ENCODE measurements around the gene GPC6.

GPC6 gene

DNA sequence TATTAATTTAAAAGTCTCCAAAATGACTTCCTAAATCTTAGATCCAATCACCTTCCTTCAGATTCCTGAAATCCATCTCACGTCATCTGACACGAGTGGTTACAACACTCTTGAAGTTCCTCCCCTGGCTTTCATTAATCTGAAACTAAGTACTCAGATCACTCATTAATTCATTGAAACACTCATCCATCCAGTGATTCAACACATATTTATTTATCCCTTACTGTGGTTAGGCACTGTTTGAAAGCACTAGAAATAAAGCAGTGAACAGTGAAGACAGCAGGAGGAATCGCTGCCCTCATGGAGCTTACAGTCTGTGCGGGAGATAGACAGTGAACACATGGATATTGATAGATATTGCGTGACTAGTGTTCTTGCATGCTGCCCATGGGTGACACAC is 780.5 kb downstream of the GPC6 start:
- DNase-seq = no peak

DNA sequence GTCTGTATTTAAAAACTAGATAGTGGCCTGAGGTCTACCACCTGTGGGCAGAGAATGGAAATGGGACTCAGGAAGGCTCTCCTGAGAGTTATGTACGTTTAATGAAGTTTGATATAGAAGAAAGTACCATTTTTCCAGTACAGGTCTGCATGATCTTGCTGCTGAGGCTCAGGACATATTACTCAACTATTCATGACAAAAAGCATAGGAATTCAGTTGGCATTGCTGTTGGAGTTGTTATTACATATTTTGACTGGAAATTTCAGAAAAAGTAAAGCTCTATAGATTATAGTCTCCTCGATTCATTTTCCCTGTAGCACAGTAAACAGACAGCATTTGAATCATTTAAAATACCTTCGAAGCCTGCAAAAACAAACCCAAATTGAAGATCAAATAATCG is 783.1 kb downstream of the GPC6 start:
- no peak for DNase-seq

DNA sequence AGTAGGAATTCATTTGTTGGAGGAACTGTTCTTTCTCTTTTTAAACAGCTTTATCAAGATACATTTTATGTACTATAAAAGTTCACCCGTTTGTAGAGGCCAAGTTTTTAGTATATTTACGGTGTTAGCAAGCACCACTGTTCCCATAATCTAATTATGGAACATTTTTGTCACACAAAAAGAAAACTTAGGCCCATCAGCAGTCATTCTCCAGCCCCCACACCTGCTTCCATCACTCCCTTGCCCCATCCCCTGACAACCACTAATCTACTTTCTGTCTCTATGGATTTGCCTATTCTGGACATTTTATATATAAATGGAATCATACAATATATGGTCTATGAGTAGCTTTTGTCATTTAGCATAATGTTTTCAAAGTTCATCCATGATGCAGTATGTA is 787.9 kb downstream of the GPC6 start:
- DNase-seq = no peak

DNA sequence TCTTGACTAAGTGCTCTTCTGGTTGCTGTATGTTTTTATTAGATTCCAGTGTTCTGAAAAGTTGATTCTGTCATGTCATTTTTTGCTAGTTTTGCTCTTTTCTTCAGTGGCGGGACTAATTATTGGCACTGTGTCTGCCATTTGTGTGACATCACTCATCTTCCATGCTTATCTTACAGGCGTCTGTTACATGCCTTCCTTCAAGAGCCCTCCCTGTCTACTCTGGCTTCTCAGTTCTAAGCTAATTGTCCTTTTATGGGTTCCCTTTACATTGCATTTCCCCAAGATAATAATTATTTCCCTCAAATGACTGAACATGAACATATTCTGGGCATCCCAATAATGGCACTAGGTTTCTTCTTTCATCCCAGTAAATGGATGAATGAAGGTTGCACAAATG is 793.8 kb downstream of the GPC6 start:
- no peak for DNase-seq

DNA sequence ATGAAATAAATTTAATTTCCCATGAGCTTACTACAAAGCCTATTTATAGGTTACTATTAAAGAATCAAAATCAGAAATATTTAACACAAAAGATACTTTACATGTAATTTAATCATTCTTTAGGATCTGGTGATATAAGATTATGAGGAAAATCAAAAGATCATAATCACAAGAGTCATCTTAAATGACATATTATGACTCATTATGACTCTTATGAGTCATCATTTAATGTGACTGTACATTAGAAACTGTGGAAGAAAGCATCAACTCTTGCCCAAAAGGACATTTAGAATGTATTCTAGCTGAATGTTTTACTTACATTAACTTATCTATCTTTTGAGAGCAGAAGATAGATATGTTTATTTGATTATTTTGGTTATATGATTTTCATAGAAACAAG is 794.2 kb downstream of the GPC6 start:
- DNase-seq = no peak

DNA sequence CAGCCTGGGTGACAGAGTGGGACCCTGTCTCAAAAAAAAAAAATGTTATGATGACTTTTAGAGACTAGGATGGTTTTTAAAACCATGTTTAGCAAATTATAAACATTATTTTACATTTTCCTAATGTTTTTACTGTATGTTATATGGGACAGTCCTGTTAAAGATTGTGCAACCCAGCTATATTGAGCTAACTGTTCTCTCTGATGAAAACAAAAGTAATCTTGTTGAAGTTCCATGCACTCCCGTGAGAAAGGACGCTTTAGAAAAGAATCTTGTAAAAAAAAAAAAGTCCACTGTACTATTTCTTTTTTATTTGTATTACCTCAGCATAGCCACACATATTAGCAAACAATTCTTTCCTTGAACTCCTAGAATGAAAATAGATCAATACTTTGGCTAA is 801.6 kb downstream of the GPC6 start:
- no peak for DNase-seq

DNA sequence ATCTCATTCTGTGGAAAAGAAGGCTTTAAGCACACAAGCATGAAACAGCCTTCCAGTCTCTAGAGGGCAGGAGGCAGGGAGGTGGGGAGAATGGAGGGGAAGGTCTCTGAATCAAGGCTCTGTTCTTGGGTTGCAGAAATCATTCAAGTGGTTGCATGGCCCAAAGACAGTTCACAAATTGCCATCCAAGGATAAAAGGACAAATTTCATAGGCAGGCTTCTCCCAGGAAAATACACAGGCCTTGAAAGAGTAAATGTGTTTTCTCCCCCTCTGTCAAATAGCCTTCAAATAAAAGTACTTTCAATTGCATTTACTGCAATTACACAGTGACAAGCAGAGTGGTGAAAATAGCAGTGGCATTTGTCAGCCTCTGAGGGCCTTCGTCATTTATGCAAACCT is 802.0 kb downstream of the GPC6 start:
- DNase-seq = no peak

DNA sequence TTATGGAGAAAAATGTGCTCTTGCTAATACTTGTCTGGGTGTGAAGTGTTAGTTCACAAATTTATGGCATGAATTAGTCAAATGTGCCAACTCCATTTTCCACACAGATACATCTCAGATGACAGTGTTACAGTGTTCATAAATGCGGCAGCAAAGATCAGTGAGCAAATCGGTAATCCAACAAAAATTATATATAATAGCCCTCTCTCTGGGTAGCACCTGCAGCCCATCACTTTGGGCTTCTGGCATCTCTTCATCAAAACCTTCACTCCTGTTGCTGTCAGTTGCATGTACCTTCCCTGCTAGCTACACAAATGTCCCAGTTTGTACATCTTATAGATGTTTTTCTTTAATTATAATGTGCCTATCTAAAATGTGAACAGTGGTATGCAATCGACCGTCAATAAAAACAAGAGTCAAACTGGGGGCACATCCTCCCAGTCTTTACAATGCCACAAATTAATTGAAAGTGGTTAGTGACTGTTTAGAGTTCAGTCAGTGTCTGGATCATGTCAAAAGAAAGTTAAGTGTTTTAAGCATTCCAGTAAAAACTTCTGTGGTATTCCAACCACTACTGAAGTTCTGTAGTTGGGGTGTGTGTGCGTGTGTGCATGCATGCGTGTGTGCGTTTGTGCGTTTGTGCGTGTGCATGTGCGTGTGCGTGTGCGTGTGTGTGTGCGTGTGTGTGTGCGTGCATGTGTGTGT is 804.0 kb downstream of the GPC6 start:
- DNase-seq = no peak

DNA sequence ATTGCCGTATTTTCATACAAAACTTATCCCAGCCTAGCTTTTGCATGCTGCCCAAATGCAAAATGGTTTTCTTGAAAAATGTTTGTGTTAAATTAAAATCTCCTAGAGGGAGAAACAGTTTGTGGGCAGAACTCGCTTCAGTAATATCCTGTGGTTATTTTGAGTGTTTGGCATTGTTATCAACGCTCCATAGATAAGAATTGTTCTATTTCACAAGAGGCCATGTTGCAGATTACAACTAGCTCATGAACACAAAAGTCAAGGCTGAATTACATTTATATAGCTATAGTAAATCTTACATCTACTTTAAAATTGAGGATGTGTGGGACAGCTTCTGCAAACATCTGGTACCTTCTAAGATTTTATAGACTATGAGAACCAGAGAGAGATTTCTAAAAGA is 805.0 kb downstream of the GPC6 start:
- DNase-seq = no peak

DNA sequence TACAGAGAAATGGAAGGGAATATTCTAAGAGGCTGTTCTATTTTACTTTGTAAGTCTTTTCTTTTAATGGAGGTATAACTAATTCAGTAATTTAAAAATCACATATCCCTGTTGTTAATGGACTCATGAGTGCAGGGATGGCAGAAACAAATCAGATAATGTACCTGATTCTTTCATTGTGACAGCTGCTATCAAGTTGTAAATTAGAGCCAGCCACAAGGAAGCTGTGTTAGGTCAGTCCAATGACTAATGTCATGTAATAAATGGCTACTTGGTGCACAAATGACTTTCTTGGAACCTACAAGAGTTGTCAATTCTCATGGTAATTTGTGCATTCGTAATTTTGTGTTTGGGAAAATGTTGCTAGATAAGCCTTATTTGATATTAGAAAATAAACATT is 806.5 kb downstream of the GPC6 start:
- DNase-seq = no peak

DNA sequence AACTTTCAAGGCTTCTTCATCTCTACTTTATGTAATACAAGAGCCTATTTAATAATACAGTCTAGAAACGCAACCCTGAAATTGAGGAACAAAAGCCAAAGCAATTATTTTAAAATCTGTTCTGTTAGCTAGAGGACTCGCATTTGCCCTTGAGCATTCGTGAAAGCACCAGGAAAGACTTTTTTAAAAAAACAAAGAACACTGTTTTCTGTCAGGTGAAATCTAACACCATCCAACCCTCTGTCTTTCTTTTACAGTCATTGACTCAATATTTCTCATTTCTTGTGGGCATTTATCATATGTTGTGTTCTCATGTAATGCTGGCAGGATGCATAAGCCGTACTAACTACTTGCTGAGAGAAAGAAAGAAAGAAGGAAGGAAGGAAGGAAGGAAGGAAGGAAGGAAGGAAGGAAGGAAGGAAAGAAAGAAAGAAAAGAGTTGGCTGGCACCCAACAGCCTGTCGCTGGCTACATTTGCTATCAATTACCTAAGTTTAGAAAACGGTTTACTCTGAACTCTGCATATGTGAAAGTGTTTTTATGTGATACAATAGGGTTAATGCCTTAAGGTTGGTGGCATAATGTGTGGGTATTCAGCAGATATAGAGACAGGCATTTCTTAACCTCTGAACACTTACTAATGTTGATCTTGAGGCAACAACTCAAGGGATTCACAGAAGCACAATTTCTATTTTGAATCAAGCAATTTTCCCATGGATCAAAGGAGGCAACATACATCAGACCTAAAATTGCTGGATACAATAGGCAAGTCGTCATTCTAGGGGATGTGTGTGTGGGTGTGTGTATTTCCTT is 807.4 kb downstream of the GPC6 start:
- DNase-seq = no peak

DNA sequence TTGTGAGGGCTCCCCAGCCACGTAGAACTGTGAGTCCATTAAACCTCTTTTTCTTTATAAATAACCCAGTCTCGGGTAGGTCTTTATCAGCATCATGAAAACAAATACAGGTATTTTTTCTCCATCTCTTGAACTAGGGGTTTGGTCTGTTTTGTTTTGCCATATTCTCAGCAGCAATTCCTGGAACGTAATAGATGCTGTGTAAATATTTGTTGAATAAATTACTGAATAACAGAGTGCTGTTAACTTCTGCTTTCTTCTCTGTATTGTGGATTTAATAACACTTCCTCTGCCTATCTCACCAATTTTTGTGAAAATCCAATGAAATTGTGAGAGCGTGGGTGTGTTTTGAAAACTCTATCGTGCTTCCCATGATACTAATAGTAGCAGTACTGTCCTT is 823.4 kb downstream of the GPC6 start:
- DNase-seq = no peak

DNA sequence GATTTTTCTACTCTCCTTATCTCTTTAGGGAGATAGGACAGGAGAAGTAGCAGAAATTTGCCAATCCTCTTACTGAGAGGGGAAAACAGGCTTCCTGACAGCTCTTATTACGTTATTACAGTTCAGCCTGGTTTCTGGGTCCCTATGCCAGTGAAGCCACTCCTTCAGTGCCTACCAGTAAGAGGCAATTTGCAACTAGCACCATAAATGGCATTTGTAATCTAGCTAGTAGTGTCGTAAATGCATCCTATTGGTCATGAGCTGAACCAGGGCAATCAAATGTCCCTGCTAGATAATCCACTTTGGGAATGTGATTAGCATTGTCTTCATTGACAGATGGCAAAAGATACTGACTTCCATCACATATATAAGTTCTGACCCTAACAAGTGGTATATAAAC is 824.1 kb downstream of the GPC6 start:
- DNase-seq = no peak

DNA sequence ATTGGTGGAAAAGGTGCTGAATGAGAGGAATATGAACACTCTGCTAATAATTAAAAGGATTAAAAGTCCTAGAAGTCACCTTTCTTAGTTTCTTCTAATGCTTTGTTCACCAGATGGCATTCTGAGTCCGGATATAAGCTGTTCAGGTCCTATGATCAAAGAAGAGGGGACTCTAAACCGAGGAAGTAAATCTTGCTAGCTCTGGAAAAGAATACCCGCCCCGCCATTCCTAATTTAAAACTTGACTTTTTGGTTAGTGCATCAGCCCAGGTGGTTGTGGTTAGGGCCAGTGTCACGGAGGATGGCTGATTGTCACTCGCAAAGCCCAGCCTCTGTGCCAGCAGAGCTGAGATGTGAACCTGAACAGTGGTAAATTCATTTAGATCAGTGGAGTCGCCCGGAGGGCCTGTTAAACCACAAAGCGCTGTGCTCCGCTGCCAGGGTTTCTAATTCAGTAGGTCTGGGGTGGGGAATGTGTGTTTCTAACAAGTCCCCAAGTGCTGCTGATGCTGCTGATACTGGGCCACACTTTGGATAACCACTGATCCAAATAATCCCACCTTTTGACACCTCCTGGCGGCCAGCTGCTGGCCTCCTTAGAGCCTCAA is 827.5 kb downstream of the GPC6 start:
- DNase-seq = no peak

DNA sequence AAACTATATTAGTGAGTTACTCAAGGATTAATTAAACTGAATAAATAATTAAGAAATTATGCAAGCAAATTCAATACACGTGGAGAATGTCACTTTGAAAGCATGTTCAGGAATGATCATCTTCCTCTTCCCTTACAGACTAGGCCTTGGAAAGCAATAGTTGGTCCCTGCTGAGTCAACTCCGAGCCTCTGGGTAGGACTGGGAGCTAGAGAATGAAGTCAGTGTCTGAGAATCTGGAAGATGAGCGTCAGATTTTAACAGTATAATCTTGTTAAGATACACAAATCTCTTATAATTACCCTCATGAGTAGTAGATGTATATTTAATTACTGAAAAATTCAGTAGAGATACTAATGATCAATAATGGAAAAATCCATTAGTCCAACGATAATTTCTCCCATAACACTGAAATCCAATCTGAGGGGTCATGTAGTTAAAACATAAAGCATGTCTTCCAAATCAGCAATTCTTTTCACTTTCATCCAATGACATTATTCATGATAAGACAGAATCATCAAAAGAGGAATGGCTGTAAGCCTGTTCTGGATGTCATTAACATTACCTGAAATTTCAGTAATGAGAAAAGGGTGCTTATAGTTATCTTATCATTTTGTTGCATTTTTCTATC is 829.9 kb downstream of the GPC6 start:
- DNase-seq = no peak

DNA sequence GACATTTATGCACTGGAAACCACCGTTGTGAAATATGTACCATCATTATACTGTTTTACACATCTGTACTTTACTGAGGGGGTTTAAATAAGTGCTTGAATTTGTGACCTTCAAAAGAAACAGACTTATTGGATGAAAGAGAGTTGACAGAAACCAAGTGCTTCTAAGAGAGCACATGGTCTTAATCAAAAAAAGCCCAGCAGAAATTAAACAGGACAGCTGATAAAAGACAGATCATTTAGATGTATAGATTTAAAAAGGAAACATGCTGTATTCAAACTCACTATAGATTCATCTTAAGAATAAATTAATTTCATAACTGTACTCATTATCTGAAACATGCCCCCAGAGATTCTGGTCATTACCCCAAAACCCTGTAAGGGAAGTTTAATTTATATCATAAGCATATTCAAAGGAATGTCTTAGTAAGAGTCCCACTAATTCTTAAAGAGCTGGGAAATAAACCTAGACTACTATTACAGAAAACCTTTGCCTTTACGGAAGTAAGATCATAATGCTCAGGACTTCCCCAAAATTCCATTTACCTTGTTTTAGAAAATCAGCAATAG is 831.1 kb downstream of the GPC6 start:
- no peak for DNase-seq

DNA sequence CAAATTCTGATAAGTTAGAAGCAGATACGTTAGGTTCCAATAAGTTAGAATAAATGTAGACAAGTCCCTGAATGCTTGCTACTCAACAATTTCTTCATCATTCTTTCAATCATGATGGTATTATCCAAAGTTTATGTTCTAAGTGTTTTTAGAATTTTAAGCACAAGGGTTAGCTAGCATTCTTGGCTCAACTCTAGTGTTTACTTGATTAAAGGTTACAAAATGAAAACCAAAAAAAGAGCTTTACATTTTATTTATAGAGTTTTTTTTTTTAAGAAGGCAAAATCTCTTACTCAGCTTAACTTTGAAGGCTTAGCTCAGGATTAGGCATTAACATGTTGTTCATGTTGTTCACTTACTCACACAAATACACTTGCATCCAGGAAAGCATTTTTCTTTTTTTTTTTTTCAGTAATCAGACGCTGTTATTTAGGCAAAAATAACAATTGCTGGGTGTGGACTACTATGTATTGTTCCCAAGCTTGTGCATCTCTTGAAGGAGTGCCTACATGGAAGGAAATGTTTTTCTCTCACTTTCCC is 832.3 kb downstream of the GPC6 start:
- no peak for DNase-seq

DNA sequence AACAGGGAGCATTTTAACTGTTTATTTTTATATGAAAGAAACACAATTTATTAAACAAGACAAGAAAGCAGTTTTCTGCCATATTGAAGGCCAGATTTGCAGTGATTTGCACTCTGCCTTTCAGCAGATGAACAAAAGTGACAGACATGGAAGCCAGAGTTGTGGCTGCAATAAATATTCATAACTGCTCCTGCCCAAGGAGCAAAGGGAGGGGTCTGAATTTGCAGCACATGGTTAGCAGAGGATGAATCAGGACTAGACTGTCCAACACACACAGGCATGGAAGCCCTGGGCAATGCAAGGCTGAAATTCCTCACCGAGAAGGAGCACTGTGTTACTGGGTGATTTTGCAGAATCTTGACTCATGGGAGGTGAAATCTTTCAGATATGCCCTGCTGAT is 834.7 kb downstream of the GPC6 start:
- DNase-seq = no peak

DNA sequence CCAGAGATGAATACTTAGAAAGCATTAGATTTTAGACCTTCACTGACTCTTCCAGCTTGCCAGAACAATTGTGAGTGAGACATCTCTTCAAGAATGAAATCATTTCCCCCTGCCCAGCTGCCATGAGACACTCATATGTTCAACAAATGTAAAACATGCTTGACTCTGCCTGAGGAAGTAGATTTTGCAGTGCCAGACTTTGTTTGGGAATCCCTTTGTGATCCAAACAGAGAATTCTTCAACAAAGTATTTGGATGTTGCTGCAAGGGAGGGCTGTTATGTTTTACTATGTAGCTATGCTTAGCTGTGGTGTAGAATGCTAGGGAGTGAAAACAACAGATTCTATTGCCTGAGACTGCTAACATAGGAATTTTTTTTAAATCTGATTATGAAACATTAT is 836.5 kb downstream of the GPC6 start:
- DNase-seq = no peak

DNA sequence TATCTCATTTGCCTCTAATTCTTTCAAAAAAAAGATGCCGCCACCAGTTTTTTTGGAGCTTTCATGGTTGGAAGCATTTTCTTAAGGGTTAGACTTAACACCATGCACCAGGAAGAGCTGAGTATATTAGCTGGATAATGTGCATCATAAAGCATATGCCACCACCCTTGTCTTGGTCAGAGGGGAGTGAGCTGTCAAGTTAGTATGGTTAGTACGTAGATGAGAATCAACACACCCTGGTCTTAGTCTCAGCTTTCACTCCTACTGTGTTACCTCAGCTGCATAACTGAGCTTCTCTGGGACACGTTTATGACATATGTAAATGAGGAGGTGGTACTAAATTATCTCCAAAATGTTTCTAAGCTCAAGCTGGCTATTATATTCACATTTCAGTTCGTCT is 837.2 kb downstream of the GPC6 start:
- no peak for DNase-seq

DNA sequence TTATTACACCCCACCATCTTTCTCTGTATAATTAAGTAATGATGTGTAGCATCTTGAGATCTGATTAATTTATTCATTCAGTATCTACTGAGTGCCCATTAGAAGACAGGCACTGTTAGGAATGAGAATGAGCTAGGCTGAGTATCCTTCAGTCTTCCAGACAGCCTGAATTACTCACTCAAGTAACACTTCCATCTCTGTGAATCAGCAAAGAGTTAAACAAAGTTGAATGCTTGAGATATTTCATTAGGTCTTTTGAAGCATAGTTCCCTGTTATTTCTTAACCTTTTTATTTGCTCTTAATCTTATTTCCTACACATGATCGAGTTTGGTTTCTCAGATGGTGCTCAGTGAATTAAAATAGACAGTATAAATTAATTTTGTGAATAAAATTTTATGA is 839.1 kb downstream of the GPC6 start:
- DNase-seq = no peak

DNA sequence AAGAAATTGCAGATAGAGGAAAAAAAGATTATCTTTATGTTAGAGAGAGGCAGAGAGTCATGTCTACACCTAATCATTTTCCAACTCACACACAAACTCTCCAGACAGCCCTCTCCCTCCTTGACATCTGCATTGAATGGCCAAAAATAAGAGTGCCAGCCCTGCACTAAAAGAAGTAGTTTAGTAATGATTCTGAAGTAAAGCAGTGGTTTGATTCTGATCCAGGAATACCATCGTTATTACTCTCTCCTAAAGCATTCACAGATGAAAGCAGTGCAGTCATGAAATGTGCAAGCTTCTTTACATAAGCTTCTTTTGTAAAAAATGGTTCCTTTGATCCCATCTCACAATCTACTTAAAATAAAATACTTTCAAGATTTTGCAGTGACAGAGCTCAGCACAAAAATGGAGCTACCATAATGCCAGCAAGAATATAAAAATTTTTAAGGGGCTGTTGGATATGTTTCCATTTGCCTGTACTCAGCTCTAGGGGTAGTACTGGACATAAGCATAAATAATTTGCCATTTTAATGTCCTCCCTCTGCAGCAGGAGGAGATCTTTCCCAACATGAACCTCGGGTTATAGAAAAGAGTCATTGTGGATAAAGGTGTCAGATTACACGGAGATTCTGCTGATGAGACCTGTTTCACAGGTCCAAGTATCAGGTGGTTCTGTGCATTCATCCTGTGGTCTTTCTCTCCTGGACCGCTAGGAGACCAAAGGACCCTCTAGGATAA is 846.6 kb downstream of the GPC6 start:
- no peak for DNase-seq

Data from effector CD8-positive, alpha-beta T cell (primary cell).